ENCODE measurements around the gene ABAT. TPM values are rescaled to one million over a fixed set of nuclear protein-coding genes. Genes with fewer than 3 reads are reported as not detected.

Gene ABAT
- 2.6 and 3.4 TPM in 2 replicates for total RNA-seq

DNA sequence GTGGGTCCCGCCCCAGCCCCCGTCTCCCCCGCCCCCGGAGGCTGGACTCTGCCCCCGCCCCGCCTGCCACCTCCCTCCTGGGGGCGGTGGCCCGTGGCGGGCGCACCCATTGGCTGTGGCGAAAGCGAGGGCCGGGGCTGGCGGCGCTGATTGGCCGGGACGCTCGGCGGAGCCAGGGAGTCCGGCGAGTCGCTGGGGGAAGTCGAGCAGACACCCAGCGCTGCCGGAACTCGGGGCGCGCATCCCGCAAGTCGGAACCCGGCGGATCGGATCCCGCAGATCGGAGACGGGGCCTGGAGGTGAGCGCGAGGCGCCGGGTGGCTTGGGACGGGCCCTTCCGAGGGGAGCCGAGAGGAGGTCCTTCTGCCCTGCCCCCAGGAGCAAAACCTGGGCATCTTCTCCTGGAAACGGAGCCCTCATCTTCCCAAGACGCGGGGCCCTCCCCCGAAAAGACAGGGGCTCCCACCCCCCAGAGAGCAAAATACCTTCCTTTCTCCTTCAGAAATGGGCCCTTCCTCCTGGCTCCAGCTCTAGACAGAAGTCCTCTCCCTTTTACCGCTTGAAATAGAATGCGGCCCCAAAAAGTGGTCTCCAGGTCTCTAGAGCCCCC lies at the start of gene ABAT:
ABAT (plus strand) TSS at position 205 of the 610 bp plus-strand sequence. CDS start 61,123 bp downstream, outside the sequence.

GRCh38 chr16:8797364-8798173 lies 123.2 kb downstream of the ABAT start, which contains the start of the genes PMM2 and TMEM186:
TSS of gene PMM2 (plus strand) at chr16:8797839. CDS start at chr16:8797883, 44 bp downstream.
TSS of gene TMEM186 (minus strand) at chr16:8797639. CDS start at chr16:8797614, 25 bp downstream.

Other genes with a start within 250 kb of the ABAT start
- gene TMEM114, start 84.1 kb upstream of the ABAT start, total RNA-seq: not detected in 2 replicates
- gene METTL22, start 52.9 kb upstream of the ABAT start, total RNA-seq: 19.8 and 25.6 TPM in 2 replicates
- gene TMEM186, start 123.0 kb downstream of the ABAT start, total RNA-seq: 3.8 and 5.0 TPM in 2 replicates
- 27.3 and 32.8 TPM in 2 replicates for gene PMM2, start 123.2 kb downstream of the ABAT start, total RNA-seq
- gene CARHSP1, start 194.4 kb downstream of the ABAT start, total RNA-seq: 87.0 and 99.0 TPM in 2 replicates
- gene LITAFD, start 207.7 kb downstream of the ABAT start, total RNA-seq: not detected in 2 replicates